GM21737 (cell line): ENCODE measurements around the gene LHFPL2.

Source experiments
- ATAC-seq: cut with Tn5 transposase; IDR thresholded peaks from one replicate; pipeline ENCODE4 v1.9.1; 2021; ENCODE audit warnings: mild to moderate bottlenecking, moderate library complexity; ENCODE audit not compliant: unreplicated experiment

The LHFPL2 gene

DNA sequence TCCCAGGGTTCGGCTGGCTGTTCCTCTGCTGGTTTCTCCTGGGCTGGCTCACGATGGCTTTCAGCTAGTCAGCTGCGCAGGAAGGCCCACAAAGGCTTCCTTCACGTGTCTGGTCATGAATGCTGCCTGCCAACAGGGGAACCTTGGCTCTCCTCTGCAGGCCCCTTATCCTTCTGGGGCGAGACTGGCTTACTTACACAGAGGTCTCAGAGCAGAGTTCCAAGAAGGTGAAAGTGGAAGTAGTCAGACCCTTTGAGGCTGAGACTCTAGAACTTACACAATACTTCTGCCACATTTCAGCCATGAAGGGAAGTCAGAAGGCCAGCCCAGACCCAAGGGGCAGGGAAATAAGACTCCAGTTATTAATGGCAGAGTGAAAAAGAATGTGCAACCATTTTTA, 99.5 kb downstream of the LHFPL2 start:
- no peak for ATAC-seq

DNA sequence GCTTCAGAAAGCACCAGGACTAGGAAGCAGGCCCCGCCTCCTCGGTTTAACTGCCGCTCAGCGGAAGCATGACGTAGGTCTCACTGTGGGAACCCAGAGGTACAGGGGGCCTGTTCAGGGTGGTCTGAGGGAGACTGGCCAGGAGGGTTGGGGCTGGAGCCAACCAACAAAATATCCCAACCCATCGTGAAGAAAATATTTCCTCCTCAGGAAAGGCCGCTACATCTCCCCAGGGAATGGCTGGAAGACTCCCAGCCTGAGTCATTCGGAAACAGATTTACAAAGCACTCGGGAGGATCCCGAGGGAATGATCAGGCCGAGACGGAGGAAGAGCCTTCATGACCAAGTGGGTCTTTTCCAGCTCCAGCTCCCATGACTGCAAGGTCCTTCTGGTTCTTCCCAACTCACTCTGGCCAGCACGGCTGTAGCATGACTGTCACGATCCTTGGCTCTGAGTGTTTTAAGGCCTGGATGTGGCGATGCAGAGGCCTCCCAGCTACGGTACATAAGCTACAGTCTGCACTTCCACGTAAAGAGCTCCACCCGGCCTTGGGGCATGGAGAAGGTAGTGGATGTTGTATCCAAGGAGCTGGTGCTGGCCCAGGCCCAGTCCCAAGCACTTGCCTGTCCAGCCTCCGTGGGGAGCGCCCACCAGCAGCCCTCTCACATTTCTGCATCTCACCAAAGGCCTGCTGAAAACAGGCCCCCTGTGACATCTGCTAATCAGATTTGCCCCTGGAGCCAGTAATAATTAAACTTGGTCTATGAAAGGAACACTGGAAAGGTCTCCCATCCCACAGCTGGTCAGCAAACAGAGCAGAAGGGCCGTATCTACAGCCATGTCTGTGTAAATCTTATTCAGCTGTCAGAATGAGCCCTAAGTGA, 100.6 kb downstream of the LHFPL2 start:
- ATAC-seq = no peak

DNA sequence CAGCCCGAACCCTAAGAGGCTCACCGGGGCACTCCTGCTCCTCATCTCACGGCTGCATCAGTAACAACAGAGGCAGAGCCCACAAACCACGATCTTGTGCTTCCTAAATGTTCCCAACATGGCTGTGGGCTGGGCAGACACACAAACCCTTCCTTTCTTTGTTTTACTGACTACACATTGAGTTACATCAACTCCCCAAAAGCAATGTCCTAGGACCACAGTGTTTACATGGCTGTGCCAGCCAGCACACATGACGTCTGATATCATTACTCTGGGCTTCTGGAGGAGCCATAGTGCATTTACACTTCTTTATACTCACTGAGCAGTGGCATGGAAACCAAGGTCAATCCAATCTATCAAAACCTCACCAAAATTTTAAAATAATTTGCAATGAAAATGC, 101.4 kb downstream of the LHFPL2 start:
- no peak for ATAC-seq

DNA sequence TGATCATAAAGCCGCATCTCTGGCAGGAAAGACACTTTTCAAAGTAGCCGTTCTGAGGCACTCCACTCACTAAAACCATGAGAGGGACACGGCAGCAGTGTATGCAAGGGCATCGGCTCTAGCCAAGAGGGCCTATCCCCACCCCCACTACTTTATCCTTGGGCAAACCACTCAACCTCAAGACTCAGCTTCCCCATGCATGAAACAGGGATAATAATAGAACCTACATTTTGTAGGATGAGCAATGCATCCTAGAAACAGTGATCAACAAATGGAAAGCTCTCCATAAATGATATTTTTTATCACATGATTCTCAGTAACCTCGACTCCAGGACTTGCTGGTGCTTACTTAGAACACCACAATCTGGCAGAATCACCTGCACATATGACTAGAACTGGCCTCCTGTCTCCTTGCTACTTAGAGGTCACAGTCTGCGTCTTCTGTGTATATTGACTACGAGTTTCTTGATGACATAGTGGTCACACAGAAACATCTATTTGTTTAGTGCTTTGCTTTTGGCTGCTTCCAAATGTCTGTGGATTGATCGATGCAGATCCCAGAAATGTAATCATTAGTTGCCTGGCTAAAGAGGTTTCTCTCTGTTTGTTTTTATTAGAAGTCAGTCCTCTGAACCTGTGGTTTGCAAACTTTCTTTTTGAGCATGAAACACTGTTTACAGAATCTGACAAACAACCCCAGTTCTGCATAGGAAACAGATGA, 102.1 kb downstream of the LHFPL2 start:
- no peak for ATAC-seq

DNA sequence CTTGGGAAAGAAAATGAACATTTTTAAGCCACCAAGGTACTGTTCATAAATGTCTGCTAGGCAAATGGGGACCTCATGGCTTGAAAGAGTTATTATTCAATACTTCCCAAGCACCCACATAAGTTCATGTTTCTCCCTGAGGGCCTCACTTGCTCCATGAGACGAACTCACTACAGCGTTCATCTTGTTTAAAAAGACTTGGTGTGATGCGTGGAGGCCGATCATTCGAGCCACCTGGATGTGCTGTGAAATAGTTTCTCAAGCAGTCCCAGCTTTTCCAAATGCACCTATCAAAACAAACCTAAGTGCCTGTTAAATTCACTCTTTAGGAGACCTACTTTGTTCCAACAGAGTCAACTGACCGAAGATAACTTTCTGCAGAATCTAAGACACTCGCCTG, 103.2 kb downstream of the LHFPL2 start:
- ATAC-seq = no peak

DNA sequence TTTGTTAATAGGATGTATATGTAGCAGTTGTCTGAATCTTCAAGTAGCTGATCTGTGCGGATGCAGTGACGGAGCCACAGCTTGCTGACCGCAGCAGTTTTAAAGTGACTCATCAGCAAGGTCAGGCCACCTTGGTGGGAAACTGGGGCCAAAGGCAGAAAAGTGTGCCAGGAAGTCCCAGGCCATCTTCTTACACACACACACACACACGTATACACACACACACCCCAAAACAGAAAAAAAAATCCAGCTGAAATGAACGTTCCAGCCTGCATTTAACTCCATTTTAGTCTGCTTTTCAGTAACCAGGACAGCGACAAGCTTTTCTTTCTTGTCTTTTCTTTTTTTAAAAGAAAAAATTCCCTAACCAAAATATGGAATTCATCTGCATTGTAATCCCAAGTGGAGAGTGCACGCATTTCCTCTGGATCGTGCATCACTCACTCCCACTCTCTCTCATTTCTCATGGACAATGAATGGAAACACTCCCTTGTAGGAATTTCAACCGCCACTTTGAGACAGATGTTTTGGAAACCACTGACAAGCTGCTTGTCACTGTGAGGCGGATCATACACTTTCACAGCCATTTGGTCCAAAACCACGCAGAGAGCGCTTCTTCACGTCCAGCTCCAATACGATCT, 103.9 kb downstream of the LHFPL2 start:
- no peak for ATAC-seq

DNA sequence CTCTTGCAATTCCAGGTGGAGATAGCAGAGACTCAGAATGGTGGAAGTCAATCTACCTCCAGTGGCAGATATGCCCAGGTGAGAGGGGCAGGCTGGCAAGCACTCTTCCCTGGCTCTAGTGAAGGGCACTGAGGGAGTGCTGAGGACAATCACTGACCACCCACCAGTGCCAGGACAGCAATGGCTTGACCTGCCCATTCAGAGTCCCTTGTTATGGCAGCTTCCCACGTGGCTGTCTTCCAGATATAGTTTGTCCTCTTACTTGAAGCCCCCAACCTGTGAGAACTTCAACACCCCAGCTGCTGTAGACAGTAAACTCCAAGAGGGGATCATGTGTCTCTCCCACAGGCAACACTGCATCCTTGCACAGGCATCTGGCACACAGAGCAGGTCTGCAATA, 104.7 kb downstream of the LHFPL2 start:
- ATAC-seq = no peak

DNA sequence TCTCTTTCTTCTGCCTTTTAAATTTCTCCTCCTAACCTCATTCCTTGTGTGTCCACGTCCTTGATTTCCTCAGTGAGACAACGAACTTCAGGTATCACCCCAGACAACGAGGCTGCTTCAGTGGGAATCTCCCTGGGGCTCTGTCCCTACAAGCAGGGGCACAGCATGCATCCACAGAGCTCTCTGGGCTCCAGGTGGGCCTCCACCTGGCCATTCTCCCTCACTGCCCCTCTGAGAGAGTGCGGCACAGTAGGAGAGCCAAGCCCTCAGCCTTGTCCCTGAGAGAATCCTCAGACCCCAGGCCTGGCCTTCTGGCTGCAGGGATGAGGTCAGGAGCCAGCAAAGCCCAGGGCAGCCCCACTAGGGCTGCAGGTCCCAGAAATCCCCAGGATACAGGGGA, 105.3 kb downstream of the LHFPL2 start:
- ATAC-seq = no peak

DNA sequence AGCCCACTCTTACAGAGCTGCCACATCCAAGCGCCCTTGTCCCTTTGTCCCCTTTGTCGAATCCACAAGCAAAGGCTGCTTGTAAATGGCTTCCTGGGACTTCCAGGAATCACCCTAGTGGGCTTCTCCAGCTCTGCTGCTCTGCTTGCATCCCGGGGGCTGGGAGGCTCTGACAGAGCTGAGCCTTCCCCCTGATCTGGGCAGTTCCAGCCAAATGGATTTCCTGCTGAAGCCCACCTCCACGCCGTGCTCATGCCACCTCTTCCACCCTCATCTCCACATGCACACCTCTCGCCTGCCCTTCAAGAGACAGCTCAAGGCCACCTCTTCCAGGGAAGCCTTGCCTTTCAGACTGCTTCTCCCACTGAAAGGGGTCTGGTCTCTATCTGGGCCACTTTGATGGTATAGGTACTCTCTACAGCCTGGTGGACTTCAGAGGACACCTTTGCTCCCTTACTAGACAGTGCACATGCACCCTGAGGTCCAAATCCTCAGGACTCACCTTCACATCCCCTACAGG, 106.2 kb downstream of the LHFPL2 start:
- no peak for ATAC-seq

DNA sequence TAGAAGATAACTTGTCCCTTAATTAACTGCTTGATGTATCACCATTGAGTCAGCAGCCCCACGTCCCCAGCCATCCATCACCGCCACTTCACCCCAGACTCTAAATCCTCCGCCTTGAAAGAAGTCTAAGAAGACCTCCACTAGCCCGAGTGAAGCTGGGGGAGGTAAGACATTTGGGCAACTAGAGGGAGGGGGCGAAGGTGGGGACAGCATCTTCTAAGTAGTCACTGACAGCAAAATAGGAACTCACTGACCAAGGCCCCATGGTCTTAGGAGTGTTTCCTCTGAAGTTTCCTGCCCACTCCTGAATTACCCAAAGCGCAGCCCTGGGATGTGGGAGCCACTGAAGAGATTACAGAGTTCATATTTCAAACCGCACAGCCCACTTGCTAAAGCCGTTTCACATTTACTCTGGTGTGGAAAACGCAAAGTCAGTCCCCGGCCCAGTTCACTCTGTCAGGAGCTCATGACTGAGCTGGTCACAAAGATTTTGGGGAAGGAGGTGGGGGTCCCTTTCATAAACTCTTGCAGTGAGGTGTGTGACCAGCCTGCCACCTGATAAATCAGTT, 107.4 kb downstream of the LHFPL2 start:
- no peak for ATAC-seq

DNA sequence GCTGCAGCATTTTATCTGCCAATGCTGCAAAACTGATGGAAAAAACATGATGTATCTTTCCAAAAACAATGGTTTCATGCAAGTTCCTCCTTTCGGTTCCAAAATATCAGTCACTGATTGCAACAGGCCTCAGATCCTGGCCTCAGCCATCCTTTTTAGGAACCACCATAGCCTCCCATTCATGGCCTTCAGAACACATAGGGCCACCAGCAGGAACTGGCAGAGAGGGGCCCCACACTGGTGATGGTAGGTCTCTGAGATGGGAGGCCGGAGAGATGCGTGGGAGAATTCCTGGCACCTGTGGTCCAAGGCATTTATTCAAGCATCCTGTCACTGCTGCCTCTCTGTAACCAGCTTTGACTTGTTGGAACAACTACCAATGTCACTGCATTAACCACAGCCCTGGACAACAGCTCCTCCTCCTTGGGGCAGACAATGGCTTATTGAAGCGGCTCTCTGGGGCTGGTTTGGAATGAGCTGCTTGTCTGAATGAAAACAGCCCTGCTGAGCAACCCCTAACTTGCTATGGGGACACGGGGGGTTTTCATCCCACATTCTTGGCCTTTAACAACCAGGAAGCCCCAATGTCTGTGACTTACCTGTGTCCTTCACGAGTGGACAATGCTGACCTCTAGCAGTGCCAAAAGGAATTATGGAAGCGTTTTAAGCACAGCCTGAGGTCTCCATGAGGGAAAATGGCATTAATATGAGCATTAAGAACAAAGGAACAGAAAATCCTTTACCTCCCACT, 108.1 kb downstream of the LHFPL2 start:
- no peak for ATAC-seq

DNA sequence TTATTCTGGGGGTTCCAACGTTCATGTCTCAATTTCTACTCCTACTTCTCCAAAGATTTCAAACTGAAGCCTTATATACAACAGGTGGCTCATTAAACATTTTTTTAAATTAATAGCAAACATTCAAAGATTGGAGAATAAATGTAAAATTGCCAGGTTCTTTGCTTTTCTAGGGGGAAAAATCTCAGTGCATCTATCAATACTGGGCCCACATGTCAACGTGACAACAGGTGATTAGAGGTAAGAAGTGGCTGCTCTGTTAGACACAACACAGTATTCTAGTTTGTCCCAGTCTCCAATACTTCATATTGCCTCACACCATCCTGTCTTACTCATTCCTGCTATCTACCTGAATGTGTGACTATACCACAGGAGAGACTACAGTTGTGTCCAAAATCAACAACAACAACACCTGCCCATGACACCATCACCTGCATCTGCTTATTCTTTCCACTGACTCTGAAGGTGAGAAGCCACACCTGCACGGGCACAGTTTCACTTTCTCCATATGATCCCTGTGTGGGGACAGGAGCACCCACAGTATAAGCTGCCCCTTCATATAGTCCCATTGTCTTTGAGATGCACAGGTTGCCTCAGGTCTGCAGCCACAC, 110.2 kb downstream of the LHFPL2 start:
- ATAC-seq = no peak

DNA sequence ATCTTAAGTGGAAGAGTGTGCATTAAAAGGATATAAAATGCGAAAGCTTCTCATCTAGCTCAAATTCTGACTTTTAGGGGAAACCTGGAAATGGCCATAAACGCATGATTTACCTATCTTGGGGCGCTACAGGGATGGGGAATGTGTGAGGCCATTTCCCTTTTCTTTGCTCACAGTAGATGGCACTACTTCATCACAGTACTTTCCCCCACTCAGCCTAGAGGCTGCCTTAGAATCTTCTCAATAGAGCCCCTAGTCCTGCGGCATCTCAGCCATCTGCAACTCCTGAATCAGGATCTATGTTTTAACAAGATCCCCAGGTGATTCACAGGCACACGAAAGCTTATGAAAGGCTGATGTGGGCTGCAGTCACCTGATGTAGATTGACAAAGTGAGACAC, 110.8 kb downstream of the LHFPL2 start:
- ATAC-seq = no peak

DNA sequence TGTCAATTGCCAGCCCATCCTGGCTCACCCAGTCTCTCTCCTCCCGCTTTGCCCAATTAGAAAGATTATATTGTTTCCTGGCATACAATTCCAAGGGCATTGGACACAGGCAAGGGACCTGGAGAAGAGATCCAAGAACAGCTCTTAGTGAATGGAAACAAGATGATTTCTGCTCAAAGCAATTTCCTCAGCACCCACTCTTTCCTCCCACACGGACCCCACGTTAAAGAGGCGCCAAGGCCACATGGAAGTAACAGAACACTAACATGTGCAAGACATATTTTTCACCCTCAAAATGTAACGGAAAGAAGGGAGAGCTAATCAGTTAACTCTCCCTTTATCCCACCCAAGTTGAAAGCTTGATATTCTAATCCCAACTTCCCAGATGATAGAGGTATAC, 111.2 kb downstream of the LHFPL2 start:
- no peak for ATAC-seq

DNA sequence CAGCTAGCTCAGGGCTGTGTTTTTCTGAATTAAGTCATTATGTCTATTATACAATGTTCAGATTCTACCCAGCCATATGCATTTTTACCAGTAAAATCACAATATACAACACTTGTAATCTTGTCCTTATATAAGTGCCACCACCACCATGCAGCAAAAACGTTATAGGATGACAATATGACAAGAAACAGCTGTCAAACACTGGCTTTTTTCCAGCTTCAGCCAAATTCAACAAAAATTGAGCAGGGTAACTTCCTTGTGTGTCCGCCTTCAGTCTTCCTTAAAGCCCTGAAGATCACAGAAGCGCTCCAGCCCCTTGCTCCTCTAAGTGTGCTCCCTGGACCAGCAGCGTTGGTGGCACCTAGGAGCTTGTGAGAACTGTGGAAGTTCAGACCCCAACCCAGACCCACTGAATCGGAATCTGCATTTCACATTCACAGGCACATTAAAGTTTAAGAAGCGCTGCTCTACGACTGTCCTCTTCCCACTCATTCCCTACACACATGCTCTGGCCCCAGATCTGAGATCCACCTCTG, 111.8 kb downstream of the LHFPL2 start:
- ATAC-seq = no peak

DNA sequence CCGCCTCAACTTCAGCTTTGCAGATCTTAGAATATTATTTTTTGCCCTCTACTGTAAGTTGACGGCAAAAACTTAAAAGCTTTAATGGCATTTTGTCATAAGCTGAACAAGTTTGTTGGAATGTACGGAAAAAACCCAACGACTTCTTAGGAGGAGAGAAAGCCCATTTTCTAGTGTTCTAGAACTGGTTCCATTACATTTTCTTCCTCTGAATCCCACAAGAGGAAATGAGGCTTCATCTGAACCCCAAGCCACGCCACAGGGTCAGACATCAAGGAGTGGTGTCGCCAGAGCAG, 113.7 kb downstream of the LHFPL2 start:
- no peak for ATAC-seq

DNA sequence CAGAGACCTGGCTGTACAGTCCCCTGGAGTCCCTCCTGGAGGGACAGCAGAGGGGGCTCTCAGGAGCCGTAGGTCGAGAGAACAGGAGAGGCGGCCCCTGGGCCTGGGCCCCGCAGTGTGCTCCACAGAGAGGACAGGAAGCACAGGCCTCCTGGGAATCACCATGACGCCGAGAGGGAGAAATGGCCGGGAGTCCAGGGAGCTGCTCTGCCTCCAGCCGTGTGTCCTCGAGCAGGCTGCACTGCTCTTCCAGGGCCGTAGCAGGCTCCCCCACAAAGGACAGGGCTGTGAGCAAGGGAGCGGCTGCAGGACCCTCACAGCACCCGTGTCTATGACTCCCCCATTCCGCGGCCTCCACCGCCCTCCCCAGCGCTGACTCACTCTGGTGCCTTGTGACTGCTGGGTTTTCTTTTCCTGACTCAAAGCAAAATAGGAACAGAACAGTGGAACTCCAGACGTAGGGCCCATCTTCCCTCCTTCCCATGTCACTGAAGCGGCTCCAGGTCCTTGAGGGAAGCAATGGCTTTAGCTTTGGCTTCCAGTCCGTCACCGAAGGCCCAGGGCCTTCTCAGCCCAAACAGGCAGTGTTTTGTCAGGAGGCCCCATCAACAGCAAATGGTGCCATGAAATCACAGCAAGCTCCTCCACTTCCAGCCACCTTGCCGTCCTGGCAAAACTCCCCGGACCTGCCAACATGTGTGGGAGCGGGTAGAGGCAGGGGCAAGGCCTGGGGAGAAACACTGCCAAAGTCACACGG, 114.2 kb downstream of the LHFPL2 start:
- no peak for ATAC-seq

DNA sequence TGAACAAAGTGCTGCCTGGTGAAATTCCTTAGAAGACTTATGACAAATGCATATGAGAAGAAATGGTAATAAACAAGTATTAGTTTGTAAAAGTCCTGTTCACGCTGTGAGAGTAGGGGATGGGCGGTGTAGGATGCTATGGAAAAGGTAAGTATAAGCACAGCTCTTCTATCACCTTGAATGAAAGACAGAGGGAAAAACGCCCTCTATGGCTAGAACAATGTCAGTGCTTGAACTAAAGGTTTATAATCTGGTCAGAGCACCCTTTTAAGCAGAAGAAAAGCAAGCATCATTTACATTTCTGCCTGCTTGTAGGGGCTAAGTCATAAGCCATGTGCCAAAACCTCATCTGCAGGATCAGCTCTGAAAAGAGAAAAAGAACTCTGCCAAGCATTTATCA, 115.2 kb downstream of the LHFPL2 start:
- ATAC-seq = no peak

DNA sequence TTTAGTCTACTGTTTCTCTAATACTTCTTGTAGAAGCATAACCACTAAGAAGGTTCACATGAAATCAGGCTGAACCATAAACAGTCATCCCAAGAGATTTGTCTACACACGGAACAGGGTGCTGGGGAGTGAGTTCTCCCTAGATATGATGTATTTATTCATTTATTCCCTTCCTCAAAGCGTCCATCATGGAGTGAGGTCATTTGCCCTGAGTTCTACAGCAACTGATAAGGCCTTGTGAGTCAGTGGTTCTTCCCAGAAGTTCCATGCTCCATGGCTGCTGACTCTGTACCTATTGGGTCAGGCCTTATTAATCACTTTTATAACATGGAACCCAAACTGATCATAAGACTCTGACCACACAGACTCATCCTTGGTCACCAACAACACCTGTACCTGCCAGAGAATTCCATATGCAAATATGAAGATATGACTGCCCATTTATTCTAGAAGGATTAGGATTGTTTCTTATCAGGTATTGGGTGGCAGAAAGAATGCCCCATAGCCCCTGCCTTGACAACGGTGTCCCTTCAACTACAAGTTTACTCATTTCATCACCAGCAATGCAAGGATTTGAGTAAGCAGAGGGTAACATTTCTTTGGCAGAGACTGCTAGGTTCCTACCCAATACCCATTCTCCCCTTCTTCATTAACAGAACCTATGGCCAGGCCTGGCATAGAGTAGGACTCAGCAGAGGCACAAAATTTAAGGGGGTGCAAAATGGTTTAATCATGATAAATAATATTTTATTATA, 118.1 kb downstream of the LHFPL2 start:
- no peak for ATAC-seq
